Spleen (tissue), 11 donors: ENCODE data around the gene TXNDC2. TPM values are rescaled to one million over a fixed set of nuclear protein-coding genes. Genes with fewer than 3 reads are reported as not detected.

Source experiments
- DNase-seq: peaks from one replicate; pipeline ENCODE4 v3.0.0-alpha.2; 2020
- H3K27ac ChIP-seq, 8 donors: fragments of 200-600 bp; sonication (generic) in 7 of 8; 1 replicate in 4 of 8; 2 replicates in 4 of 8; pipeline versions ENCODE4 v1.5.0 to v1.8.0; 2016 to 2021; ENCODE audit warnings: inconsistent platforms in 4 of 8, mild to moderate bottlenecking in 4 of 8, moderate library complexity in 1 of 8
- H3K27me3 ChIP-seq, 7 donors: fragments of 200-600 bp; sonication (generic) in 6 of 7; replicated peaks in 1 of 7; 1 replicate in 4 of 7; 2 replicates in 3 of 7; pipeline versions ENCODE4 v1.5.0 to v1.8.0; 2016 to 2021; ENCODE audit warnings: inconsistent platforms in 3 of 7, mild to moderate bottlenecking in 1 of 7
- H3K36me3 ChIP-seq, 6 donors: fragments of 200-600 bp; sonication (generic) in 5 of 6; 1 replicate in 4 of 6; 2 replicates in 2 of 6; pipeline versions ENCODE4 v1.5.0 to v1.8.0; 2016 to 2021; ENCODE audit warnings: inconsistent platforms in 2 of 6
- H3K4me1 ChIP-seq, 6 donors: fragments of 200-600 bp; sonication (generic) in 5 of 6; 1 replicate in 3 of 6; 2 replicates in 3 of 6; pipeline versions ENCODE4 v1.5.0 to v1.8.0; 2016 to 2021; ENCODE audit warnings: inconsistent platforms in 3 of 6
- H3K4me3 ChIP-seq, 8 donors: fragments of 200-600 bp; sonication (generic) in 7 of 8; 1 replicate in 4 of 8; 2 replicates in 4 of 8; pipeline versions ENCODE4 v1.5.0 to v1.8.0; 2016 to 2021; ENCODE audit warnings: inconsistent platforms in 4 of 8, mild to moderate bottlenecking in 4 of 8, moderate library complexity in 2 of 8
- H3K9me3 ChIP-seq, 8 donors: fragments of 200-600 bp; sonication (generic) in 7 of 8; 1 replicate in 4 of 8; 2 replicates in 4 of 8; pipeline versions ENCODE4 v1.5.0 to v1.8.0; 2016 to 2021; ENCODE audit warnings: inconsistent platforms in 4 of 8
- CTCF ChIP-seq, 11 experiments: fragments of 200-600 bp in 7 of 11; fragments of 450-650 bp in 4 of 11; sonication (generic) in 4 of 11; IDR thresholded peaks in 8 of 11; conservative IDR thresholded peaks in 3 of 11; 1 replicate in 7 of 11; 2 replicates in 4 of 11; pipeline versions ENCODE4 v1.4.0 to v1.8.0; 2016 to 2021; ENCODE audit warnings: antibody characterized with exemption in 11 of 11, inconsistent platforms in 4 of 11, mild to moderate bottlenecking in 1 of 11
- POLR2A ChIP-seq, 3 donors: fragments of 450-650 bp; IDR thresholded peaks; one replicate each; pipeline ENCODE4 v1.5.1; 2017; ENCODE audit warnings: antibody characterized with exemption in 3 of 3, mild to moderate bottlenecking in 1 of 3
- POLR2AphosphoS5 ChIP-seq, 3 donors: sonication (generic); formaldehyde crosslinking; IDR thresholded peaks; one replicate each; pipeline ENCODE4 v1.5.1; 2017; ENCODE audit warnings: antibody characterized with exemption in 3 of 3
- WGBS, 5 donors: extraction: QIAGEN DNeasy Blood & Tissue Kit in 3 of 5; methylation state at CpG; one replicate each; pipeline versions ENCODE4 v1.1.5 to v1.1.7; 2013 to 2018; 5-methylcytosine and 5-hydroxymethylcytosine counted together
- intact Hi-C: fragments of 100-400 bp; cut with DNase I; formaldehyde crosslinking; loops from one replicate; pipeline ENCODE4 v1.15.0; 2023; ENCODE audit warnings: low total_unique reads
- polyA plus RNA-seq, 3 donors: library from polyadenylated mRNA; stranded (reverse); fragments of 200-250 nt; gene quantifications; one replicate each; pipeline ENCODE4 v1.2.1, GENCODE V29; 2013
- total RNA-seq, 7 donors: library from RNA; depleted of rRNA in 3 of 7; stranded (reverse); fragments of >200 nt in 3 of 7; fragmentation: NEBNext Ultra II Directional in 4 of 7; extraction: Animal tissue kit (Norgen Biotek cat#: 25700) in 4 of 7; gene quantifications; one replicate each; pipeline versions ENCODE4 v1.1.0 to v1.2.1, GENCODE V29; 2016 to 2021
- donor health status: healthy with polysubstance abuse.
- donor health status: DM: no; HTN: no; CAD: no; lungs with moderate emphysema.
- donor health status: DM: no; HTN: no; CAD: no.
- donor health status: Bipolar disorder and iron deficiency.
- donor health status: healthy.
- donor health status: DM: no; HTN: no; CAD: no.
- donor health status: DM: yes; HTN: yes; CAD: no.

TXNDC2 gene
- total and polyA plus RNA-seq, 10 donors = 0.03 to 0.93 (median 0.41) TPM; not detected in 4

- TF ChIP-seq POLR2A (IDR thresholded peaks at IDR 0.05) = no peak
- TF ChIP-seq CTCF (IDR thresholded peaks at IDR 0.05 in 8 of 11, conservative IDR thresholded peaks at IDR 0.05 in 3 of 11) = no peak
- no peak for TF ChIP-seq POLR2AphosphoS5 (IDR thresholded peaks at IDR 0.05)
- H3K4me1 ChIP-seq = peaks cover 72 to 100% (median 98%) of the 10 kb centered on the region in 6 donors
- intact Hi-C loops = no loop called here
- H3K27me3 ChIP-seq = no peaks in the 10 kb centered on the region
- no peaks in the 10 kb centered on the region for H3K36me3 ChIP-seq
- no peak for DNase-seq
- WGBS, 5 donors = 74 to 86% (median 83%) methylated on average over 4 of the region's 4 CpGs
- no peak overlapping the region for H3K4me3 ChIP-seq
- peak overlapping the region in 1 of 8 donors; percentile 7 for H3K27ac ChIP-seq
- H3K9me3 ChIP-seq = no peaks in the 10 kb centered on the region
Measured at GRCh38 chr18:9925795-9926194, 40.0 kb downstream of the TXNDC2 start.

- DNase-seq = no peak
- Histone ChIP-seq H3K4me1 (peaks cover 67 to 100% (median 97%) of the 10 kb centered on the region in 6 donors), H3K4me3 (no peak overlapping the region), H3K9me3 (no peaks in the 10 kb centered on the region), H3K27me3 (no peaks in the 10 kb centered on the region), H3K27ac (peak overlapping the region in 1 of 8 donors; percentile 7), H3K36me3 (no peaks in the 10 kb centered on the region)
- intact Hi-C loops = no loop called here
- TF ChIP-seq POLR2A (IDR thresholded peaks at IDR 0.05) (no peak), POLR2AphosphoS5 (IDR thresholded peaks at IDR 0.05) (peak in 1 of 3 donors; percentile 11)
- 46 to 84% (median 77%) methylated on average over 2 of the region's 2 CpGs for WGBS, 5 donors
Measured at GRCh38 chr18:9926223-9926894, 40.6 kb downstream of the TXNDC2 start.

- no peak overlapping the region for H3K4me3 ChIP-seq
- H3K9me3 ChIP-seq = no peaks in the 10 kb centered on the region
- H3K27ac ChIP-seq = peak overlapping the region in 1 of 8 donors; percentile 7
- H3K4me1 ChIP-seq = peaks cover 61 to 100% (median 96%) of the 10 kb centered on the region in 6 donors
- no peak for TF ChIP-seq POLR2A (IDR thresholded peaks at IDR 0.05)
- no peak for TF ChIP-seq POLR2AphosphoS5 (IDR thresholded peaks at IDR 0.05)
- no peak for TF ChIP-seq CTCF (IDR thresholded peaks at IDR 0.05 in 8 of 11, conservative IDR thresholded peaks at IDR 0.05 in 3 of 11)
- no peak for DNase-seq
- intact Hi-C loops = no loop called here
- H3K27me3 ChIP-seq = no peaks in the 10 kb centered on the region
- 75 to 89% (median 77%) methylated on average over 1 of the region's 1 CpG for WGBS, 5 donors
- peaks cover 0 to 4% (median 0%) of the 10 kb centered on the region in 6 donors for H3K36me3 ChIP-seq
Measured at GRCh38 chr18:9926977-9927376, 41.2 kb downstream of the TXNDC2 start.

DNA sequence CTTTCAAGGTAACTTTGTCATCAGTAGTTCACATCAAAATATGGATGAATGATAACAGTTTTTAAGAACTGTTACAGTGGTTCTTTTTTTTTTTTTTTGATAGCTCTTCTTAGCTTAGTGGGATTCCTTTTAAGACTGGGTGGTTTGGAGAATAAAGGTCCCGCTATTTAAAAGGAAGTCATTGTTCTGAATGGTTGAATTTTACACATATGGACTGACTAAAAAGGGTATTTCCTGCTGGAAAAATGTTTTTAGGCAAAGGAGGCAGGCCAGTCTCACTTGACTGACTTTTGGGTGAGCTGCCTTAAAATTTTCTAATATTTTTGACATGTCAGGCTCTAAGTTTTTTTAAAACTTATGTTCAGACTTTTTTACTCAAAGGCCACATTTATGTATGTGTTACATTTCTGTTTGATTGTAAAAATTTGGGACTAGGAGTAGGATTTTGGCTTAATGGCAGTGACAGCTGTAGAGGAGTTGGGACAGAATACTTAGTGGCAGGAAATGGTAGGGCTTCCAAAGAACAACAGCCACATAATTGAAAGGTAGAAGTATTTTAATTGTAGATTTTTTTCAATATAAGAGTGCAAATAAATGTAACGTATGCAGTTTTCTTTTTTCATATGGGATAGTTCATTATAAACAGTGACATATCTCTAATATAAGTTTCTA, 41.8 kb downstream of the TXNDC2 start:
- H3K27me3 ChIP-seq = no peaks in the 10 kb centered on the region
- WGBS, 5 donors = 47 to 57% (median 51%) methylated on average over 2 of the region's 2 CpGs
- intact Hi-C loops = no loop called here
- no peak overlapping the region for H3K4me3 ChIP-seq
- TF ChIP-seq CTCF (IDR thresholded peaks at IDR 0.05 in 8 of 11, conservative IDR thresholded peaks at IDR 0.05 in 3 of 11) (peak in 1 of 11 experiments; percentile 9), POLR2AphosphoS5 (IDR thresholded peaks at IDR 0.05) (no peak), POLR2A (IDR thresholded peaks at IDR 0.05) (no peak)
- peaks cover 55 to 100% (median 95%) of the 10 kb centered on the region in 6 donors for H3K4me1 ChIP-seq
- peaks cover 0 to 9% (median under 1%) of the 10 kb centered on the region in 6 donors for H3K36me3 ChIP-seq
- peak overlapping the region in 2 of 8 donors; percentile 7 to 15 for H3K27ac ChIP-seq
- DNase-seq = no peak
- H3K9me3 ChIP-seq = no peaks in the 10 kb centered on the region
